HepG2 (cell line): ENCODE measurements around the gene NUDT15. TPM values are rescaled to one million over a fixed set of nuclear protein-coding genes. Genes with fewer than 3 reads are reported as not detected.

ENCODE experiments used
- ATAC-seq: fragments of 200-7000 bp; cut with Tn5 transposase; 3 replicates; pipeline ENCODE4 v1.9.1; 2020; ENCODE audit warnings: mild to moderate bottlenecking, moderate library complexity
- BruUV-seq: library from RNA; stranded (reverse); fragments of 400-500 nt; replicated peaks from 2 replicates; lab custom pipeline; 2021; lab: Mats Ljungman, UMichigan
- CTCF ChIA-PET: fragments of 300-600 bp; formaldehyde crosslinking; extraction: SDS; loops from one replicate; lab custom pipeline; 2021; ENCODE audit warnings: low total read pairs, inconsistent platforms, low intra/inter-chr PET ratio; lab: Yijun Ruan, JAX
- POLR2A ChIA-PET: fragments of 350-600 bp; sonication (Branson Sonifier 250); formaldehyde crosslinking; loops from one replicate; lab custom pipeline; 2020; ENCODE audit warnings: antibody characterized with exemption, inconsistent platforms; lab: Yijun Ruan, JAX
- DNase-seq: peaks from one replicate; pipeline ENCODE4 v3.0.0-alpha.2; 2015; ENCODE audit warnings: low spot score
- FAIRE-seq: peaks from 3 replicates; lab custom pipeline; 2011; peaks lifted over from hg19 to GRCh38; lab: Jason Lieb, UNC
- H2AFZ ChIP-seq: one replicate; pipeline ENCODE4 v1.6.1; 2011; ENCODE audit warnings: low read length, inconsistent platforms
- H3K27ac ChIP-seq: fragments of 300-600 bp; 3 replicates; pipeline ENCODE4 v1.8.0; 2011; ENCODE audit warnings: mixed run types, mild to moderate bottlenecking, mixed read lengths, low read length, inconsistent platforms; ENCODE audit not compliant: insufficient read depth; ENCODE audit errors: extremely low read length
- H3K27me3 ChIP-seq, 2 experiments: fragments of 200-600 bp in 1 of 2; 2 replicates in 1 of 2; 3 replicates in 1 of 2; pipeline versions ENCODE4 v1.6.0 to v1.8.0; 2011; ENCODE audit warnings: low read length in 2 of 2, mild to moderate bottlenecking in 2 of 2, moderate library complexity in 2 of 2, inconsistent platforms in 1 of 2; ENCODE audit not compliant: insufficient read depth in 2 of 2, control insufficient read depth in 1 of 2
- H3K36me3 ChIP-seq, 2 experiments: fragments of 200-600 bp in 1 of 2; replicated peaks in 1 of 2; 2 replicates in 1 of 2; 3 replicates in 1 of 2; pipeline versions ENCODE4 v1.5.1 to v1.8.0; 2011; ENCODE audit warnings: low read length in 2 of 2, inconsistent platforms in 1 of 2; ENCODE audit not compliant: insufficient read depth in 2 of 2, control insufficient read depth in 1 of 2
- H3K4me1 ChIP-seq: 2 replicates; pipeline ENCODE4 v1.5.1; 2012; ENCODE audit warnings: low read length, inconsistent platforms; ENCODE audit not compliant: insufficient read depth
- H3K4me2 ChIP-seq: 2 replicates; pipeline ENCODE4 v1.6.0; 2011; ENCODE audit warnings: low read depth, low read length, inconsistent platforms
- H3K4me3 ChIP-seq, 3 experiments: fragments of 200-600 bp in 1 of 3; sonication (generic), shearing (Covaris generic) in 1 of 3; replicated peaks in 1 of 3; 2 replicates each; pipeline ENCODE4 v1.5.1; 2011 to 2016; ENCODE audit warnings: low read length in 3 of 3, inconsistent platforms in 2 of 3, low read depth in 2 of 3, mild to moderate bottlenecking in 2 of 3, control low read depth in 1 of 3, mixed read lengths in 1 of 3; ENCODE audit not compliant: insufficient read depth in 1 of 3
- H3K79me2 ChIP-seq: one replicate; pipeline ENCODE4 v1.6.1; 2011; ENCODE audit warnings: low read length, inconsistent platforms; ENCODE audit not compliant: insufficient read depth
- H3K9ac ChIP-seq: 2 replicates; pipeline ENCODE4 v1.6.0; 2011; ENCODE audit warnings: mild to moderate bottlenecking, low read depth, low read length, inconsistent platforms; ENCODE audit not compliant: insufficient read depth
- H3K9me3 ChIP-seq: 2 replicates; pipeline ENCODE4 v1.5.1; 2012; ENCODE audit warnings: mild to moderate bottlenecking, low read length
- H4K20me1 ChIP-seq: 2 replicates; pipeline ENCODE4 v1.6.0; 2011; ENCODE audit warnings: inconsistent platforms, mild to moderate bottlenecking, low read length, moderate library complexity; ENCODE audit not compliant: insufficient read depth
- FOXP4 ChIP-seq: sonication (generic); formaldehyde crosslinking; IDR thresholded peaks from 2 replicates; pipeline ENCODE4 v1.4.0; 2020; ENCODE audit warnings: missing genetic modification reagents
- GABPB1 ChIP-seq: IDR thresholded peaks from 2 replicates; pipeline ENCODE4 v1.6.1; 2016; ENCODE audit warnings: mild to moderate bottlenecking, missing genetic modification reagents, moderate library complexity, missing compliant biosample characterization
- GPBP1L1 ChIP-seq: sonication (generic); formaldehyde crosslinking; IDR thresholded peaks from 2 replicates; pipeline ENCODE4 v1.5.0; 2020; ENCODE audit warnings: mild to moderate bottlenecking, missing genetic modification reagents
- HMGXB3 ChIP-seq: sonication (generic); formaldehyde crosslinking; IDR thresholded peaks from 2 replicates; pipeline ENCODE4 v1.4.0; 2020; ENCODE audit warnings: missing genetic modification reagents, borderline replicate concordance
- HOXA7 ChIP-seq: sonication (generic); formaldehyde crosslinking; IDR thresholded peaks from 2 replicates; pipeline ENCODE4 v1.8.1; 2022; ENCODE audit warnings: mild to moderate bottlenecking, missing genetic modification reagents, moderate library complexity
- RAD21 ChIP-seq: fragments of 450-650 bp; formaldehyde crosslinking; IDR thresholded peaks from 2 replicates; pipeline ENCODE4 v1.5.0; 2020; ENCODE audit warnings: mild to moderate bottlenecking
- ZNF251 ChIP-seq: sonication (generic); formaldehyde crosslinking; IDR thresholded peaks from 2 replicates; pipeline ENCODE4 v1.9.0; 2021; ENCODE audit warnings: mild to moderate bottlenecking, missing genetic modification reagents
- ZNF317 ChIP-seq: sonication (generic); formaldehyde crosslinking; IDR thresholded peaks from 2 replicates; pipeline ENCODE4 v1.5.0; 2020; ENCODE audit warnings: mild to moderate bottlenecking, missing genetic modification reagents
- ZNF510 ChIP-seq: sonication (generic); formaldehyde crosslinking; IDR thresholded peaks from 2 replicates; pipeline ENCODE4 v1.4.0; 2020; ENCODE audit warnings: low read depth, mild to moderate bottlenecking, missing genetic modification reagents
- ZNF546 ChIP-seq: sonication (generic); formaldehyde crosslinking; conservative IDR thresholded peaks from 2 replicates; pipeline ENCODE4 v1.8.1; 2023; ENCODE audit warnings: mild to moderate bottlenecking, missing genetic modification reagents
- ZNF564 ChIP-seq: sonication (generic); formaldehyde crosslinking; IDR thresholded peaks from 2 replicates; pipeline ENCODE4 v1.8.1; 2023; ENCODE audit warnings: mild to moderate bottlenecking, missing genetic modification reagents
- ZNF7 ChIP-seq: IDR thresholded peaks from 2 replicates; pipeline ENCODE4 v1.6.1; 2016; ENCODE audit warnings: missing biosample characterization, missing genetic modification reagents
- WGBS: methylation state at CpG from one replicate; pipeline ENCODE4 v1.1.6; 2017; ENCODE audit warnings: low lambda C conversion rate; 5-methylcytosine and 5-hydroxymethylcytosine counted together
- in situ Hi-C: cut with HindIII; loops from 2 replicates; pipeline ENCODE4 v1.10.0; 2017; ENCODE audit warnings: low pct_unique_long_range_greater_than_20kb; ENCODE audit not compliant: extremely low pct_ligation_motif_present
- intact Hi-C: fragments of 100-400 bp; cut with micrococcal nuclease; formaldehyde crosslinking; loops from one replicate; pipeline ENCODE4 v1.10.0; 2022; ENCODE audit not compliant: unreplicated experiment
- polyA plus RNA-seq, 8 experiments: library from polyadenylated mRNA; depleted of rRNA in 3 of 8; stranded (reverse) in 7 of 8; unstranded in 1 of 8; fragments of >200 nt; fragmentation: Illumina TruSeq in 4 of 8; extraction: Trizol in 4 of 8; gene quantifications; 2 replicates each; pipeline versions ENCODE4 v1.2.1 to v1.2.3, GENCODE V29; 2011 to 2016; ENCODE audit warnings: low read depth in 4 of 8, missing spikeins in 1 of 8, mixed read lengths in 1 of 8; ENCODE audit not compliant: insufficient read depth in 1 of 8
- total RNA-seq, 5 experiments: library from RNA; depleted of rRNA; stranded (reverse); fragments of >200 nt; fragmentation: Illumina TruSeq; extraction: Trizol; gene quantifications; 2 replicates each; pipeline ENCODE4 v1.2.3, GENCODE V29; 2016; ENCODE audit warnings: low read depth in 1 of 5
- TF ChIP-seq, protein P1 (sequence below): conservative IDR thresholded peaks from 2 replicates; pipeline ENCODE4 v1.6.1; 2018; ENCODE audit warnings: missing genetic modification reagents
- TF ChIP-seq, protein P2 (sequence below): sonication (generic); formaldehyde crosslinking; IDR thresholded peaks from 2 replicates; pipeline ENCODE4 v1.4.0; 2020; ENCODE audit warnings: missing genetic modification reagents

Gene NUDT15
- total and polyA plus RNA-seq, 2 of the 13 experiments (the other 11 are each of a cell fraction or from before 2014, with no cell fraction given), result 21.3 to 47.3 TPM

- Histone ChIP-seq H3K27me3 (no peaks in the 10 kb centered on the region), H3K36me3 (peaks cover 4 to 27% of the 10 kb centered on the region in 2 experiments; a peak in 4 of 5 replicates), H4K20me1 (no peaks in the 10 kb centered on the region; the same call in 1 of the 2 replicates), H2AFZ (no peak overlapping the region), H3K9ac (no peak overlapping the region), H3K4me1 (peaks cover 35% of the 10 kb centered on the region), H3K4me3 (no peak overlapping the region), H3K9me3 (no peaks in the 10 kb centered on the region), H3K27ac (no peak overlapping the region), H3K4me2 (no peak overlapping the region), H3K79me2 (peaks cover 57% of the 10 kb centered on the region)
- in situ Hi-C loops, result no loop called here
- FAIRE-seq, result no peak
- no peak for DNase-seq
- ChIA-PET CTCF (no interaction called here), POLR2A (interaction anchor here (0.6 kb wide), 1 partner anchor 293 kb away, joined by 4 read pairs; no protein-coding TSS in a partner anchor)
- no peak for ATAC-seq
- 98% methylated on average over 2 of the region's 2 CpGs for WGBS
- intact Hi-C loops, result no loop called here
- no TSS peak for BruUV-seq
- TF ChIP-seq ZNF317 (CRISPR knock-in tag), result no peak
- no peak for TF ChIP-seq RAD21
- TF ChIP-seq, protein P1, sequence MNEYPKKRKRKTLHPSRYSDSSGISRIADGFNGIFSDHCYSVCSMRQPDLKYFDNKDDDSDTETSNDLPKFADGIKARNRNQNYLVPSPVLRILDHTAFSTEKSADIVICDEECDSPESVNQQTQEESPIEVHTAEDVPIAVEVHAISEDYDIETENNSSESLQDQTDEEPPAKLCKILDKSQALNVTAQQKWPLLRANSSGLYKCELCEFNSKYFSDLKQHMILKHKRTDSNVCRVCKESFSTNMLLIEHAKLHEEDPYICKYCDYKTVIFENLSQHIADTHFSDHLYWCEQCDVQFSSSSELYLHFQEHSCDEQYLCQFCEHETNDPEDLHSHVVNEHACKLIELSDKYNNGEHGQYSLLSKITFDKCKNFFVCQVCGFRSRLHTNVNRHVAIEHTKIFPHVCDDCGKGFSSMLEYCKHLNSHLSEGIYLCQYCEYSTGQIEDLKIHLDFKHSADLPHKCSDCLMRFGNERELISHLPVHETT (CRISPR knock-in tag), result no peak
- no peak for TF ChIP-seq ZNF546
- no peak for TF ChIP-seq ZNF7 (CRISPR knock-in tag)
- no peak for TF ChIP-seq FOXP4
- TF ChIP-seq, protein P2, sequence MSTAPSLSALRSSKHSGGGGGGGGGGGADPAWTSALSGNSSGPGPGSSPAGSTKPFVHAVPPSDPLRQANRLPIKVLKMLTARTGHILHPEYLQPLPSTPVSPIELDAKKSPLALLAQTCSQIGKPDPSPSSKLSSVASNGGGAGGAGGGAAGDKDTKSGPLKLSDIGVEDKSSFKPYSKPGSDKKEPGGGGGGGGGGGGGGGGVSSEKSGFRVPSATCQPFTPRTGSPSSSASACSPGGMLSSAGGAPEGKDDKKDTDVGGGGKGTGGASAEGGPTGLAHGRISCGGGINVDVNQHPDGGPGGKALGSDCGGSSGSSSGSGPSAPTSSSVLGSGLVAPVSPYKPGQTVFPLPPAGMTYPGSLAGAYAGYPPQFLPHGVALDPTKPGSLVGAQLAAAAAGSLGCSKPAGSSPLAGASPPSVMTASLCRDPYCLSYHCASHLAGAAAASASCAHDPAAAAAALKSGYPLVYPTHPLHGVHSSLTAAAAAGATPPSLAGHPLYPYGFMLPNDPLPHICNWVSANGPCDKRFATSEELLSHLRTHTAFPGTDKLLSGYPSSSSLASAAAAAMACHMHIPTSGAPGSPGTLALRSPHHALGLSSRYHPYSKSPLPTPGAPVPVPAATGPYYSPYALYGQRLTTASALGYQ (CRISPR knock-in tag), result no peak
- no peak for TF ChIP-seq ZNF564
- TF ChIP-seq ZNF510 (CRISPR knock-in tag), result no peak
- TF ChIP-seq HMGXB3 (CRISPR knock-in tag), result no peak
- no peak for TF ChIP-seq HOXA7 (CRISPR knock-in tag)
- no peak for TF ChIP-seq GPBP1L1 (CRISPR knock-in tag)
- no peak for TF ChIP-seq ZNF251 (CRISPR knock-in tag)
- TF ChIP-seq GABPB1, result no peak
These were observed 40.1 kb upstream of the NUDT15 start for GRCh38 chr13:47997384-47997783.
